Activated CD4-positive, CD25-positive, alpha-beta regulatory T cell treated with anti-CD3 and anti-CD28 coated beads, Interleukin-2, amount 50 U/mL, for 24 hours (primary cell): ENCODE results near the gene RNPEPL1.
A peak's percentile ranks its signal among the peaks of the same experiment; 100 is the strongest.
"Not testable (repeated sequence)": the region's sequence is repeated elsewhere in the genome, so short reads cannot be mapped to it uniquely, and the experiment has no call there.

ENCODE experiments used
- ATAC-seq, 2 donors: fragments of 150-1000 bp; cut with Tn5 transposase; one replicate each; pipeline ENCODE4 v1.10.0; 2021; ENCODE audit warnings: mild to moderate bottlenecking in 1 of 2, moderate library complexity in 1 of 2

The RNPEPL1 gene, protein sequence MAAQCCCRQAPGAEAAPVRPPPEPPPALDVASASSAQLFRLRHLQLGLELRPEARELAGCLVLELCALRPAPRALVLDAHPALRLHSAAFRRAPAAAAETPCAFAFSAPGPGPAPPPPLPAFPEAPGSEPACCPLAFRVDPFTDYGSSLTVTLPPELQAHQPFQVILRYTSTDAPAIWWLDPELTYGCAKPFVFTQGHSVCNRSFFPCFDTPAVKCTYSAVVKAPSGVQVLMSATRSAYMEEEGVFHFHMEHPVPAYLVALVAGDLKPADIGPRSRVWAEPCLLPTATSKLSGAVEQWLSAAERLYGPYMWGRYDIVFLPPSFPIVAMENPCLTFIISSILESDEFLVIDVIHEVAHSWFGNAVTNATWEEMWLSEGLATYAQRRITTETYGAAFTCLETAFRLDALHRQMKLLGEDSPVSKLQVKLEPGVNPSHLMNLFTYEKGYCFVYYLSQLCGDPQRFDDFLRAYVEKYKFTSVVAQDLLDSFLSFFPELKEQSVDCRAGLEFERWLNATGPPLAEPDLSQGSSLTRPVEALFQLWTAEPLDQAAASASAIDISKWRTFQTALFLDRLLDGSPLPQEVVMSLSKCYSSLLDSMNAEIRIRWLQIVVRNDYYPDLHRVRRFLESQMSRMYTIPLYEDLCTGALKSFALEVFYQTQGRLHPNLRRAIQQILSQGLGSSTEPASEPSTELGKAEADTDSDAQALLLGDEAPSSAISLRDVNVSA

DNA sequence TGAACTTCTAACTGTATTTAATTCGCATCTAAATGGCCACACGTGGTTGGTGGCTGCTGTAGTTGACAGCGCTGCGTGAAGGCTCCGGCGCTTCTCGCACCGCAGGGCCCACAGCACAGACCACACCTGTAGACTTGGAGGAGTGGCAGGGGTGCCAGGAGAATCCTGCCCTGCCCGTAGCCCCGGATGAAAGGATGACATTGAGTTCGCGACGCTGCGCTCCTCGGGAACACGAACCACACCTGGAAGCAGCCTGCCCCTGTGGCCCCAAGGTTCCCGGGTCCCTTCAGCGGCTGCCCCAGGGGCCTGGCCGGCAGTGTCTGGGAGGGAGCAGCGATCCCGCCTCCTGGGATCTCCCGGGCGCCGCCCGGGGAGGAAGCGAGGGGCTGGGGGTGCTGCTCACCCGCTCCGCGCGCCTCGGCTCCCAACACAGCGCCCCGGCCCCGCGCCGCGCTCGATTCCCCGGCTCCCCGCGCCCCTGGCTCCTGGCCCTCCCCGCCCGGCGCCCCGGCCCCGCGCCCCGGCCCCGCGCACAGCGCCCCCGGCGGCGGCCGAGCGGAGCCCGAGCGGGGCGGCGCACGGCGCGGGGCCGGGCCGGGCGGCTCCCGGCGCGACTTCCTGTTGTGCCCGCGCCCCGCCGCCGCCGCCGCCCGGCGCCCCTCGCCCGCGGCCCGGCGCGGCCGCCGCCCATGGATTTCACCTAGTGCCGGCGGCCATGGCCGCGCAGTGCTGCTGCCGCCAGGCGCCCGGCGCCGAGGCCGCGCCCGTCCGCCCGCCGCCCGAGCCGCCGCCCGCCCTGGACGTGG, at the start of gene RNPEPL1:
RNPEPL1 (plus strand) TSS at position 613 of the 806 bp plus-strand sequence; CDS start at position 716, 103 bp downstream.
- peak; percentile 33 for ATAC-seq

DNA sequence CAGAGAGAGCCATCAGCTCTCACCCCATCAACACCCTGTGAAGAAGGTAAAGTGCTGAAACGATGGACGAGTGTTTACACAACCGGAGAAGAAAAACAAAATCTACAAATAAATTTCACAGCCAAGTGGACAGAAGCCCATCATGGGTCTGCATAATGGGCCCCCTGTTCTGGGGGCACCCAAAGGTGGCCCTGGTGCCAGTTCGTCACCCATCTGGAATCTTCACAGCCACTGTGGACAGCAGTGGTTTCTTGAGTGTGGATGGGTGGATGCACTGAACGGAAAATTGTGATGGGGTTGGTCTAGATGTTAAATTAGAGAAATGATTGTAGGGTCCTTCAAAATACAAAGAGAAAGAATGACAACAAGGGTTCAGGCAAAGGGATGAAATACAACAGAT, 49.3 kb upstream of the RNPEPL1 start:
- ATAC-seq: no peak

DNA sequence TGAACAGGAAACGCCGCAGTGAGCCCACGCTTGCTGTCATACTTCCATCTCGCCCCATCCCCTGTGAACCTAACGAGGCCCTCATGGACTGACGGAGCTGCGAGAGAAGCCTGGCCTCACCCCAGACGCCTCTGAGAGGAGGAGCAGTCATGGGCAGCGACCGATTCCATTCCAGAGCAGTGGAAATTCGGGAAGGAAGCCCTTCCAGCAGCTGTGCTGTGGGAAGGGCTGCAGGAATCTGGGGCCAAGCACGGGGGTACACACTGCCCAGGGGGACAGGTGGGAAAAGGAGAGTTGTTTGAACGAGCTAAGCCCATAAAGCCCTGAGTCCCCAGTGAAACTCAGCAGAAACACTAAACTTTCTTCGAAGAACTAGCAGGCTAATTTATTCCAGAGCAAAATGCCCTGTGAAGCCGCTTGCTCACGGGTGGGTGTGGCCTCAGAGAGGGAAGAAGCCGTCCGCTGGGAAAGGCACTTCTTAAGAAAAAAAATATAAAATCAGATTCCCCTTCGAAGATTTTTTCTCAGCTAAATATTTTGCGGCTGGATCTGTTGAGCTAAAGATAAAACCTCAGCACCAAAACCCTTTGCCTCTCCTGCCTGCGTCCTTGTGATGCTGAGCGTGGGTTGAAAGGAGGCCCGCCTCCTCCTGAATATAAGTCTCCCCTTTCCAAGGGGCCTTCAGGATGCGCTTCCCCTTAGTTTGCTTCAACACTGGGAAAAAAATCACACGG, 48.7 kb upstream of the RNPEPL1 start:
- no peak for ATAC-seq

DNA sequence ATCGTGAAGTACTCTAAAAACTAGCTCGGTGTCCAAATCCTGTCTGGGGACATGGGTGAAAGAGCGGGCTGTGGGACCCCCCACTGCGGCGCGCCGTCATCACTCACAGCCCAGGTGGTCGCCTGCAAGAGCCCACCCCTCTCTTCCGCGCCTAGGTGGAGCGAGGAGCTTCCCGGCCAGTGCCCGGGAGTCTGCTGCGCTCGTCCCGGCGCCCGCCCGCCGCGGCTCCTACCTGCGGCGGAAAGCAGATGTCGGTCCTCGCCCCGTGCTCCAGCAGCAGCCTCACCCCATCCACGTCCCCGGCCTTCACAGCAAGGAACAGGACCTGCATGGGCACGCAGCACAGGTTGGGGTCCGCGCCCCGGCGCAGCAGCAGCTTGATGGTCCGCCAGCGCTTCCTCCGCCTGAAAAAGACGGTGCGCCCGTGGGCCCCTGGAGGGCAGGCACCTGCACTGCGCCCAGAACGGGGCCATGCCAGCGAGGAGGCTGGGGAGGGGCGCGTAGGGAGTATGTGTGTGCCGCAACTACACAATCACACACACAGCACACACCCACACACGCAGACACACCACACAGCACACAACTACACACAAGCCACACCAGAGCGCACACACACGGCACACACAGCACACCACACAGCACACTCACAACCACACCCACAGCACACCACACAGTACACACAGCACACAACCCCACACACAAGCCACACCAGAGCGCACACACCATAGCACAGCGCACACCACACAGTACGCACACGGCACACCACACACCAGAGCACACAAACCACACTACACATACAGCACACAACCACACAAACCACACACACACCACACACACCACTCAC, 47.9 kb upstream of the RNPEPL1 start:
- ATAC-seq: no peak

- ATAC-seq: no peak
Measured at GRCh38 chr2:240520974-240521350, 47.3 kb upstream of the RNPEPL1 start.

GRCh38 chr2:240521885-240522284, 46.4 kb upstream of the RNPEPL1 start:
- not testable (repeated sequence) for ATAC-seq

DNA sequence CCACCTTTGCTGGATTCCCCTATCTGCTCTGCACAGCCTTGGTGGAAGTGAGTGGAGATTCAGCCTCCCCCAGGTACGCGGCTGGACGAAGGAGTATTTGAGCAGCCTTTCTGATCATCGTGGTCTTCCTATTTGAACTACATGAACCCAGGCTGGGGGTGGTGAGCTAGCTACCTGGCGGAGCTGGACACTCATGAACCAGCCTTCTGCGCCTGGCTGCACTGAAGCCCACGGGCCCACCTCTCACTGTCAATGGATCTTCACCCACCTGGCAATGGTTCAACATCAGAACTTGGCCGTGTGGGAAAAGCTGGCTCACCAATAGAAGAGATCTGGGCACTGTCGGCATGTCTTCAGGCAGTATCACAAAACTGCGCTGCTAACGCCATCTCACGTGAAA, 45.9 kb upstream of the RNPEPL1 start:
- no peak for ATAC-seq

GRCh38 chr2:240523451-240524281, 44.6 kb upstream of the RNPEPL1 start:
- ATAC-seq: no peak

DNA sequence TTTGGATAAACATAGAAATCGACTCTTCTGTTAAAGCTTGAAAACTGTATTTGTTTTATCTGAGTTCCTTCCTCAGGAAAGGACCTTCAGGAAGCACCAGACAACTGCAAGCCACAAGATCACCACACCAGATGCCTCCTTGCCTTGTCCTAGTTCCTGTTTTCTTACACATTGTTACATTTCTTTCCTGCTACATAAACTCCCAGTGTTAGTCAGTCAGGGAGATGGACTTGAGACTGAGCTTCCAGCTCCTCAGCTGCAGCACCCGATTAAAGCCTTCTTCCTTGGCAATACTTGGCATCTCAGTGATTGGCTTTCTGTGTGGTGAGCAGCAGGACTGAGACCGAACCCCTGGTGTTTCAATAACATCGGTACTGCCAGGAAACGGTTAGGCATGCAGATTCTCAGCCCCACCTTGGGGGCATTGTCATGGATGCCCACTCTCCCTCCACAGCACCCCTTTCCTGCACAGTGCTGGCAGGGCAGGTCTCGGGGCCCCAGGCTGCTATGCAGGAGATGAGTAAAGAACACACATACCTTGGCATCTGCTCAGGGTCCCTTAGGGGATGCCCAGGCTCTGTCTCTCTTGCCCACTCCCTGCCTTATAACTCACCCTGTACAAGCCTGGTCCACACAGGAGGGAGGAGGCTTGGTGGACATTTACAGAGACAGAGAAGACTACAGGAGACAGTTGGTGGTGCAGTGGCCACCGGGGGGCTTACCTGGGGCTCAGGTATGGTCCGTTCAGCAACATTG, 43.1 kb upstream of the RNPEPL1 start:
- ATAC-seq: no peak

GRCh38 chr2:240525802-240526201, 42.5 kb upstream of the RNPEPL1 start:
- ATAC-seq: no peak

GRCh38 chr2:240526521-240526920, 41.8 kb upstream of the RNPEPL1 start:
- no peak for ATAC-seq

DNA sequence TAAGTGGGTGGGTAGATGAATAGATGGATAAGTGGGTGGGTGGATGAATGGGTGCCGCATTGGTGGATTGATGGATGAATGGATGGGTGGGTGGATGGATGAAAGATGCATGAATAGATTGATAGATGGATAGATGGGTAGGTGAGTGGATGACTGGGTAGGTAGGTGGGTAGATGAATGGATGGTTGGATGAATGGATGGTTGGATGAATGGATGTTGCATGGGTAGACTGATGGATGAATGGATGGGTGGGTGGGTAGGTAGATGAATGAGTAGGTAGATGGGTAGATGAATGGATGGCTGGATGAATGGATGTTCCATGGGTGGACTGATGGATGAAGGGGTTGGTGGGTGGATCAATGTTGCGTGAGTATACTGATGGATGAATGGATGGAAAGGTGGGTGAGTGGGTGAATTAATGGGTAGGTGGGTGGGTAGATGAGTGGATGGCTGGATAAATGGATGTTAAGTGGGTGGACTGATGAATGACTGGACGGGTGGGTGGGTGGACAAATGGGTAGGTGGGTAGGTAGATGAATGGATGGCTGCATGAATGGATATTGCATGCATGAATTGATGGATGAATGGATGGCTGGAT, 41.0 kb upstream of the RNPEPL1 start:
- no peak for ATAC-seq

GRCh38 chr2:240528406-240529040, 39.8 kb upstream of the RNPEPL1 start:
- no peak for ATAC-seq

GRCh38 chr2:240529344-240529999, 38.8 kb upstream of the RNPEPL1 start:
- ATAC-seq: no peak

- ATAC-seq: no peak
Measured at GRCh38 chr2:240530181-240530580, 38.1 kb upstream of the RNPEPL1 start.

DNA sequence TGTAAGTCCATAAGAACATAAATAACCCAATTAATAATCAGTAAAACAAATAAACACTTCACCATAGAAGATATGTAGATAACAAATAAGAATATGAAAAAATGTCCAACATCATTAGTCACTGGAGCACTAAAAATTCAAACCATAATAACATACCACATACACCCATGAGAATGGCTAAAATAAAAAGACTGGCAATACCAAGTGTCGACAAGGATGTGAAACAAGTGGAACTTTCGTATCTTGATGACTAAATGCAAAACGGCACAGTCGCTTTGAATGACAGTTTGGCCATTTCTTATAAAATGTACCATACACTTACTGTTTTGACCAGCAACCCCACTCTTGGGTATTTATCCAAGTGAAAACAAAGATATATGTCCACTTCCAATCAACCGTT, 37.2 kb upstream of the RNPEPL1 start:
- ATAC-seq: no peak

GRCh38 chr2:240532031-240532775, 36.1 kb upstream of the RNPEPL1 start:
- no peak for ATAC-seq
